ENCODE results near the gene KLF7.

GRCh38 chr2:207163053-207163755, 2.5 kb downstream of the KLF7 start:
- TF ChIP-seq CTCF (IDR thresholded peaks at IDR 0.05) (no peak), ZFX (IDR thresholded peaks at IDR 0.05; ENCODE audit: borderline replicate concordance) (no peak)

Measured in 22Rv1 (cell line).